Stimulated activated CD8-positive, alpha-beta memory T cell treated with anti-CD3 and anti-CD28 coated beads, Interleukin-7, amount 100 ng/mL, for 24 hours (primary cell): Measurements from ENCODE around the gene NTN4.
"Not testable (repeated sequence)": the region's sequence is repeated elsewhere in the genome, so short reads cannot be mapped to it uniquely, and the experiment has no call there.

Experiments used
- DNase-seq: peaks from one replicate; pipeline ENCODE4 v3.0.0-alpha.2; 2020; ENCODE audit warnings: low read depth

NTN4 gene

DNA sequence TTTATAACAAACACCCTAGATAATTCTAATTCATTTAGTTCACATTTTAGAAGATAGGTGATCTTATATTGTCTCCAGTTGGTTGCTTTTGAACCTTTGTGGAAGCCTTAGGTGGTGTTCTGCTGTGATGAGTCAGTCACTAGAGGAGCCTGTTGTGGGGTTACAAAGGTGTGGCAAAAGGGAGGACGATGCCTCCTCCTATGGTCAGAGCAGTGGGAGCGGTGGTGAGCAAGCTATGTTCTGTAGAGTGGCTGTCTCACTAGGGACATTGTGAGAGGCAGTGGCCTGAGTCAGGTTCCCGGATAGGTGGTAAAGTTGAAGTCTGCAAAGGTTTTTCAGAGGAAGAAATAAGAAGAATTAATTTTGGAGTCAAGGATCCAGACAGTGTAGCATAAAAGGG, 167.7 kb downstream of the NTN4 start:
- no peak for DNase-seq

GRCh38 chr12:95621725-95622124, 168.8 kb downstream of the NTN4 start:
- no peak for DNase-seq

DNA sequence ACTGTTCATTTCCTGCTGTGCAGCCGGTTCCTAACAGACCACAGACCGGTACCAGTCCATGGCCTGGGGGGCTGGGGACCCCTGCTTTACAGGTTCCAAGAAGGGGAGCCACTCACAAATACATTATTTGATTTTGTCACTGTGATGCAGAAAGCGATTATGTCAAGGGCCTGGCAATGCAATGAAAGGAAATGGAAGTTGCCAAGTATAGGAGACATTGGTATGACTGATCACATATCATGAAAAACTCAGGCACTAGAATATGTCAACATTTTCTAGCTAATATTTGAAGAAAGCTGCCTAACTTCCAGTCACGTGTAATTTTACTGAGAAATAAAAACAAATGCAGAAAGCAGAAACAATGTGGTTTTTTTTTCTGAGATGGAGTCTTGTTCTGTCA, 170.4 kb downstream of the NTN4 start:
- no peak for DNase-seq

DNA sequence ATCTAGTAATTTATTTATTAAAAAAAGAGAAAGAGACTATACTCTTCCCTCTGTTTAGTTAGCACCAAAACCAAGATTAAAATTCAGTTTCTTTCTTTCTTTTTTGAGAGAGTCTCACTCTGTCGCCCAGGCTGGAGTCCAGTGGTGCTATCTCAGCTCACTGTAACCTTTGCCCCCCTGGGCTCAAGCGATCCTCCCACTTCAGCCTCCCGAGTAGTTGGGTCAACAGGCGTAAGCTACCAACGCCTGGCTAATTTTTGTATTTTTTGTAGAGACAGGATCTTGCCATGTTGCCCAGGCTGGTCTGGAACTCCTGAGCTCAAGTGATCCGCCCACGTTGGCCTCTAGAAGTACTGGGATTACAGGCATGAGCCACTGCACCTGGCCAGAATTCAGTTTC, 174.1 kb downstream of the NTN4 start:
- DNase-seq = not testable (repeated sequence)

DNA sequence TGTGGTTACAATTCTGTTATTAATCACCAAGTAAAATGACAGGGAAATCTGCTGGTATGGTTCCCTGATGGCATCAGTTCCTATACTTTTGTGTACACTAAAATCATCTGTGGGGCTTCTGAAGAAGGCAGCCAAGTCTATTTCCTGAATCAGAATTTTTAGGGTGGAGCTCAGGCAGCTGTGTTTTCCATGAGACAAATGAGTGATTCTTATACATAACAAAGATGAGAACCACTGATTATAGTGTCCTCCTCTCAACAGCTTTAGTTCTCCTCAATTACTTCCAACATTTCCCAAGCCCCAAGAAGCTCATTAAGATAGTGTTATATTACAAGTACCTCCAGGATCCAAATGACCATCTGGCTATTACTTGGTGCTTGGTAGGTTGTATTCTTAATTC, 174.8 kb downstream of the NTN4 start:
- no peak for DNase-seq

- DNase-seq = no peak
Measured at GRCh38 chr12:95614390-95614982, 176.1 kb downstream of the NTN4 start.

DNA sequence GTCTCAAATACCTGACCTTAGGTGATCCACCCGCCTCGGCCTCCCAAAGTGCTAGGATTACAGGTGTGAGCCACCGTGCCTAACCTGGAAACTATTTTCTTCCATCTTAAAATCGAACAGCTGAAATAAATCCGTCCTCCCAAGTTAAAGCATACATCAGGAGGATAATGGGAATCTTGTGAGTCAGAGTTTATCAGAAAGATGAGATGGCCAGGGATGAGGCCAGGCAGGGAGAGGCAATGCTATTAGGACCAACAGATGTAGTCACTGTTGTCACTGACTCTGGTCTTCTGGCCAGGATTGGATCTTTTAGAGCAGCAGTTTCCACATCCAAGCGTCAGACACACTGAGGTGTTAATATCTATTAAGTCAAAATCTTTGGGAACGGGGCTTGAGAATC, 177.5 kb downstream of the NTN4 start:
- no peak for DNase-seq

GRCh38 chr12:95611676-95612309, 178.8 kb downstream of the NTN4 start:
- DNase-seq = no peak

DNA sequence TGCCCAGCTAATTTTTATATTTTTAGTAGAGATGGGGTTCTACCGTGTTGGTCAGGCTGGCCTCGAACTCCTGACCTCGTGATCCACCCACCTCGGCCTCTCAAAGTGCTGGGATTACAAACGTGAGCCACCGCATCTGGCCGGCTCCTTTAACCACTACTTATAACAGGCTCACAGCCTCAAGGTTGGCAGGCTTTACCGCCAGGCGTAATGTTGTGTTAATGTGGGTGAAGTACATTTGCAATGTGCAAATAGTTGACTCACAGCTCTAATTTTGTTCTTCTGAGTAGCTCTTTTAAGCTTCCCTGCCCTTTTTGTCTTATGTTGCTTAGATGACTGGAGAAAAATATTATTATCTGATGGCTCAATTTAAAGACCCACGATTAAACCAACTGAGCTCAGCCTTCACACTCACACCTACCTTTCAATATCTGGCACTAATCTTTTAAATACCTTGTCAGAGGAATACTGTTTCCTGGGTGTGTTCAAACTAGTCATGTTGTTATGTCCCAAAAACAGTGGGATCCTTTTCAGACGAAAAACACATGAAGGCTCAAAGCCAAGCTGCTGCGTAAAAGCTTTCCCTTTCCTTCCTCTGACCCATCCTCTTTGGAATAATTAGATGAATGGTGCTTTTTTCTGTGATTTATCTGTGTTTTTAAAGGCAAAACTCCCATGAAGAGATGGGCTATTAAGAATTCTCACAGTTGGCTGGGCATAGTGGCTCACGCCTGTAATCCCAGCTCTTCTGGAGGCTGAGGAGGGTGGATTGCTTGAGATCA, 182.1 kb downstream of the NTN4 start:
- no peak for DNase-seq
